PC-3 (cell line): ENCODE data around the gene NEURL1B. TPM values are rescaled to one million over a fixed set of nuclear protein-coding genes. Genes with fewer than 3 reads are reported as not detected.

Experiments used
- ATAC-seq: fragments of 200-7000 bp; cut with Tn5 transposase; 2 replicates; pipeline ENCODE4 v1.9.1; 2020; ENCODE audit warnings: mild to moderate bottlenecking, moderate library complexity
- BruUV-seq: library from RNA; stranded (reverse); fragments of 400-500 nt; replicated peaks from 2 replicates; lab custom pipeline; 2021; lab: Mats Ljungman, UMichigan
- CTCF ChIA-PET: fragments of 300-600 bp; sonication (Branson Sonifier 250); formaldehyde crosslinking; loops from one replicate; lab custom pipeline; 2022; ENCODE audit warnings: antibody characterized with exemption; lab: Charles Lee
- POLR2A ChIA-PET: fragments of 300-600 bp; sonication (Branson Sonifier 250); formaldehyde crosslinking; loops from one replicate; lab custom pipeline; 2022; ENCODE audit warnings: antibody characterized with exemption; ENCODE audit not compliant: unreplicated experiment; lab: Charles Lee
- DNase-seq: peaks from one replicate; pipeline ENCODE4 v3.0.0-alpha.2; 2015
- H2AFZ ChIP-seq: fragments of 300-600 bp; sonication (generic); 2 replicates; pipeline ENCODE4 v1.6.0; 2016; ENCODE audit warnings: antibody characterized with exemption, low read length
- H3F3A ChIP-seq: fragments of 300-600 bp; sonication (generic); one replicate; pipeline ENCODE4 v1.6.0; 2017; ENCODE audit warnings: antibody characterized with exemption, low read length, control low read depth, mild to moderate bottlenecking; ENCODE audit not compliant: unreplicated experiment
- H3K27ac ChIP-seq: fragments of 300-600 bp; sonication (generic); 2 replicates; pipeline ENCODE4 v1.5.1; 2016; ENCODE audit warnings: mild to moderate bottlenecking, low read length
- H3K27me3 ChIP-seq: fragments of 300-600 bp; sonication (generic); 2 replicates; pipeline ENCODE4 v1.6.1; 2016; ENCODE audit warnings: low read length, mixed read lengths
- H3K36me3 ChIP-seq: fragments of 300-600 bp; sonication (generic); 2 replicates; pipeline ENCODE4 v1.6.1; 2016; ENCODE audit warnings: low read depth, mixed run types, low read length, mixed read lengths
- H3K4me1 ChIP-seq: fragments of 300-600 bp; sonication (generic); 2 replicates; pipeline ENCODE4 v1.5.1; 2016; ENCODE audit warnings: low read length; ENCODE audit not compliant: insufficient read depth
- H3K4me2 ChIP-seq: fragments of 300-600 bp; sonication (generic); 2 replicates; pipeline ENCODE4 v1.6.0; 2016; ENCODE audit warnings: low read length
- H3K4me3 ChIP-seq: fragments of 300-600 bp; sonication (generic); 2 replicates; pipeline ENCODE4 v1.5.1; 2016; ENCODE audit warnings: mild to moderate bottlenecking, low read length, mixed read lengths
- H3K79me2 ChIP-seq: fragments of 300-600 bp; sonication (generic); 2 replicates; pipeline ENCODE4 v1.6.1; 2017; ENCODE audit warnings: low read length, mixed read lengths
- H3K9ac ChIP-seq: fragments of 300-600 bp; sonication (generic); 2 replicates; pipeline ENCODE4 v1.6.0; 2016; ENCODE audit warnings: mild to moderate bottlenecking, low read length
- H3K9me2 ChIP-seq: fragments of 300-600 bp; sonication (generic); replicated peaks from 2 replicates; pipeline ENCODE4 v1.6.1; 2016; ENCODE audit warnings: mixed run types, low read length, mixed read lengths
- H3K9me3 ChIP-seq: fragments of 300-600 bp; sonication (generic); 2 replicates; pipeline ENCODE4 v1.6.1; 2016; ENCODE audit warnings: low read length, mixed read lengths
- H4K20me1 ChIP-seq: fragments of 300-600 bp; sonication (generic); 2 replicates; pipeline ENCODE4 v1.6.1; 2016; ENCODE audit warnings: low read length, mixed read lengths
- CTCF ChIP-seq: fragments of 300-600 bp; sonication (generic); conservative IDR thresholded peaks from 2 replicates; pipeline ENCODE4 v1.5.1; 2017; ENCODE audit warnings: antibody characterized with exemption, low read depth, mild to moderate bottlenecking, low read length
- EZH2 ChIP-seq: fragments of 300-600 bp; sonication (generic); IDR thresholded peaks from one replicate; pipeline ENCODE4 v1.6.1; 2017; ENCODE audit warnings: antibody characterized with exemption, mild to moderate bottlenecking, low read length; ENCODE audit not compliant: unreplicated experiment
- EZH2phosphoT487 ChIP-seq: fragments of 300-600 bp; sonication (generic); IDR thresholded peaks from 2 replicates; pipeline ENCODE4 v1.6.1; 2018; ENCODE audit warnings: mild to moderate bottlenecking, antibody characterized with exemption, low read length, borderline replicate concordance
- intact Hi-C: fragments of 100-400 bp; cut with micrococcal nuclease; formaldehyde crosslinking; loops from 2 replicates; pipeline ENCODE4 v1.9.0; 2023
- microRNA-seq: library from miRNA; unstranded; fragments of <30 nt; microRNA quantifications from one replicate; pipeline ENCODE4 v1.1.0, GENCODE V29; 2020; ENCODE audit not compliant: unreplicated experiment
- total RNA-seq: library from RNA; depleted of rRNA; stranded (reverse); fragments of >200 nt; gene quantifications from 2 replicates; pipeline ENCODE4 v1.2.3, GENCODE V29; 2014; rRNA removed

The NEURL1B gene
- total RNA-seq, 1 experiment from 2014 or later = 0.95 TPM

- Histone ChIP-seq H3K9ac (no peak overlapping the region), H3K9me3 (no peaks in the 10 kb centered on the region), H3K4me1 (peaks cover 9% of the 10 kb centered on the region), H3K79me2 (no peaks in the 10 kb centered on the region), H3K36me3 (no peaks in the 10 kb centered on the region), H3K27ac (no peak overlapping the region), H3K9me2 (no peaks in the 10 kb centered on the region), H4K20me1 (no peaks in the 10 kb centered on the region), H3K27me3 (no peaks in the 10 kb centered on the region), H2AFZ (no peak overlapping the region), H3F3A (no peaks in the 10 kb centered on the region), H3K4me2 (no peak overlapping the region), H3K4me3 (no peak overlapping the region)
- no peak for DNase-seq
- CTCF ChIA-PET = no interaction called here
- intact Hi-C loops = no loop called here
- no TSS peak for BruUV-seq
- no peak for ATAC-seq
- POLR2A ChIA-PET = no interaction called here
- TF ChIP-seq EZH2phosphoT487 = no peak
- no peak for TF ChIP-seq CTCF
- TF ChIP-seq EZH2 = no peak
Observed at GRCh38 chr5:172739375-172739774, 98.3 kb downstream of the NEURL1B start.

GRCh38 chr5:172740428-172741205 lies 99.6 kb downstream of the NEURL1B start:
- 0 out of 2 replicates have a peak overlapping the region, but pooled peaks have one; percentile 5 for H3K4me2 ChIP-seq
- H2AFZ ChIP-seq = no peak overlapping the region
- H4K20me1 ChIP-seq = no peaks in the 10 kb centered on the region
- peak; percentile 66 for DNase-seq
- H3F3A ChIP-seq = no peaks in the 10 kb centered on the region
- H3K9me3 ChIP-seq = no peaks in the 10 kb centered on the region
- CTCF ChIA-PET = no interaction called here
- H3K27me3 ChIP-seq = no peaks in the 10 kb centered on the region
- H3K27ac ChIP-seq = 0 out of 2 replicates have a peak overlapping the region, but pooled peaks have one; percentile 12
- H3K9ac ChIP-seq = no peak overlapping the region
- no peaks in the 10 kb centered on the region for H3K79me2 ChIP-seq
- ATAC-seq = peak; percentile 93
- BruUV-seq = no TSS peak
- no peak for TF ChIP-seq CTCF
- no peak for TF ChIP-seq EZH2
- TF ChIP-seq EZH2phosphoT487 = no peak
- no peak overlapping the region for H3K4me3 ChIP-seq
- POLR2A ChIA-PET = interaction anchor here (1.3 kb wide), 1 partner anchor 24 kb away, joined by 6 read pairs; no protein-coding TSS in a partner anchor
- peaks cover 9% of the 10 kb centered on the region for H3K4me1 ChIP-seq
- intact Hi-C loops = loop anchor here (1.0 kb wide), 1 partner anchor 11 kb away; no protein-coding TSS in a partner anchor
- no peaks in the 10 kb centered on the region for H3K36me3 ChIP-seq
- H3K9me2 ChIP-seq = no peaks in the 10 kb centered on the region

Small RNA genes within 50 kb of the gene (microRNA-seq; reads per million reads assigned to microRNA genes)
- 0.75 reads per million for gene MIR5003

Other genes starting within 250 kb of the NEURL1B start
- 8.9 and 9.8 TPM in 2 replicates for gene SH3PXD2B, start 186.7 kb upstream of the NEURL1B start, total RNA-seq
- 522 and 586 TPM in 2 replicates for gene DUSP1, start 129.9 kb downstream of the NEURL1B start, total RNA-seq
- 124 and 148 TPM in 2 replicates for gene ERGIC1, start 193.0 kb downstream of the NEURL1B start, total RNA-seq